Suprapubic skin (tissue), 3 donors: ENCODE results near the gene KCNG2.

Source experiments
- CTCF ChIP-seq, 2 donors: fragments of 200-600 bp in 1 of 2; fragments of 450-650 bp in 1 of 2; sonication (generic) in 1 of 2; IDR thresholded peaks; one replicate each; pipeline ENCODE4 v1.5.1; 2016 to 2019; ENCODE audit warnings: antibody characterized with exemption in 2 of 2, mild to moderate bottlenecking in 1 of 2, moderate library complexity in 1 of 2
- POLR2A ChIP-seq, 2 donors: fragments of 450-650 bp; IDR thresholded peaks; one replicate each; pipeline ENCODE4 v1.6.1; 2017; ENCODE audit warnings: antibody characterized with exemption in 2 of 2, mild to moderate bottlenecking in 2 of 2, moderate library complexity in 2 of 2

DNA sequence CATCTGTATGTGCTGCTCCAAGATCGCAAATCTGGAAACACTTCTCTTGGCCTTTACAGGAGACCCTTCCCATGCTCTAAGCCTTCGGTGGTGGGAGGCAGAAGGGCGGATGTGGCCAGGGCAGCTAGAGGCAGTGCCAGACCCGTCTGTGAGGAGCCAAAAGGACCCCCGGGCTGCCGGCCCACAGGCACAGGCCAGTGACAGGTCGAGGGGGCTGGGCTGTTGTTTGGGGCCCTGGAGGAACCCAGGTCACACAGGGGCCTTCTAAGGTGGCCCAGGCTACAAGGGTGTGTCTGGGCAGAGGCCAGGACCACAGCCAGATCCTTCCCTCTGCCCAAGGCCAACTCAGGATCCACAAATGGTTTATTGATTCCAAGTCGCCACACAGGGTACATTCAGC lies 104.3 kb downstream of the KCNG2 start:
- no peak for TF ChIP-seq POLR2A (IDR thresholded peaks at IDR 0.05)
- no peak for TF ChIP-seq CTCF (IDR thresholded peaks at IDR 0.05)
